ENCODE results near the gene VTCN1.
"Not testable (repeated sequence)": the region's sequence is repeated elsewhere in the genome, so short reads cannot be mapped to it uniquely, and the experiment has no call there.

VTCN1 gene

GRCh38 chr1:117162816-117163215 is 47.9 kb downstream of the VTCN1 start:
- no peak for DNase-seq

- DNase-seq: no peak
Observed at GRCh38 chr1:117161887-117162286, 48.8 kb downstream of the VTCN1 start.

- not testable (repeated sequence) for DNase-seq
Observed at GRCh38 chr1:117151305-117151704, 59.4 kb downstream of the VTCN1 start.

GRCh38 chr1:117150316-117150715 is 60.4 kb downstream of the VTCN1 start:
- DNase-seq: peak; percentile 35

- peak; percentile 20 for DNase-seq
Observed at GRCh38 chr1:117147856-117148588, 62.7 kb downstream of the VTCN1 start.

GRCh38 chr1:117147341-117147831 is 63.3 kb downstream of the VTCN1 start:
- DNase-seq: no peak

- peak; percentile 88 for DNase-seq
Observed at GRCh38 chr1:117146575-117147340, 64.0 kb downstream of the VTCN1 start.

- DNase-seq: no peak
Observed at GRCh38 chr1:117146072-117146471, 64.7 kb downstream of the VTCN1 start.

GRCh38 chr1:117143871-117144270 is 66.9 kb downstream of the VTCN1 start:
- DNase-seq: peak; percentile 80

- no peak for DNase-seq
Observed at GRCh38 chr1:117143172-117143571, 67.6 kb downstream of the VTCN1 start.

- peak; percentile 54 for DNase-seq
Observed at GRCh38 chr1:117142200-117142599, 68.5 kb downstream of the VTCN1 start.

- DNase-seq: peak; percentile 68
Observed at GRCh38 chr1:117138561-117138960, 72.2 kb downstream of the VTCN1 start.

GRCh38 chr1:117138106-117138505 is 72.6 kb downstream of the VTCN1 start:
- peak; percentile 86 for DNase-seq

- no peak for DNase-seq
Observed at GRCh38 chr1:117137281-117137855, 73.4 kb downstream of the VTCN1 start.

- DNase-seq: no peak
Observed at GRCh38 chr1:117136749-117137148, 74.0 kb downstream of the VTCN1 start.

- DNase-seq: no peak
Observed at GRCh38 chr1:117135329-117135728, 75.4 kb downstream of the VTCN1 start.

- DNase-seq: no peak
Observed at GRCh38 chr1:117130526-117130925, 80.2 kb downstream of the VTCN1 start.

- DNase-seq: peak; percentile 76
Observed at GRCh38 chr1:117128323-117129079, 82.2 kb downstream of the VTCN1 start.

- DNase-seq: no peak
Observed at GRCh38 chr1:117127795-117128194, 82.9 kb downstream of the VTCN1 start.

GRCh38 chr1:117124661-117125060 is 86.1 kb downstream of the VTCN1 start:
- no peak for DNase-seq

GRCh38 chr1:117123274-117123673 is 87.5 kb downstream of the VTCN1 start:
- DNase-seq: no peak

GRCh38 chr1:117122330-117123025 is 88.2 kb downstream of the VTCN1 start:
- DNase-seq: no peak

Measured in NCI-H446 treated with DMSO at 0.1 percent for 48 hours (cell line).